HEK293 (cell line): ENCODE data around the gene ANGPTL5.

Experiments
- CTCF ChIA-PET: fragments of 350-600 bp; formaldehyde crosslinking; extraction: SDS; loops from one replicate; lab custom pipeline; 2021; ENCODE audit warnings: antibody characterized with exemption; lab: Yijun Ruan, JAX
- POLR2A ChIA-PET: fragments of 300-600 bp; formaldehyde crosslinking; extraction: SDS; loops from one replicate; lab custom pipeline; 2020; ENCODE audit warnings: antibody characterized with exemption, inconsistent platforms; lab: Yijun Ruan, JAX
- H3K27ac ChIP-seq: fragments of 200-500 bp; sonication (Bioruptor generic); 2 replicates; pipeline ENCODE4 v1.5.1; 2014; ENCODE audit warnings: low read depth, low read length, control low read depth, inconsistent platforms; ENCODE audit errors: extremely low read depth
- H3K36me3 ChIP-seq, 2 experiments: fragments of 200-500 bp in 1 of 2; sonication (Bioruptor generic) in 1 of 2; 1 replicate in 1 of 2; 2 replicates in 1 of 2; pipeline ENCODE4 v1.5.1; 2014 to 2017; ENCODE audit warnings: inconsistent platforms in 2 of 2, low read length in 2 of 2; ENCODE audit not compliant: control insufficient read depth in 2 of 2, insufficient read depth in 1 of 2
- H3K4me1 ChIP-seq: fragments of 200-500 bp; sonication (Bioruptor generic); 2 replicates; pipeline ENCODE4 v1.5.1; 2014; ENCODE audit warnings: mild to moderate bottlenecking, low read length, inconsistent platforms; ENCODE audit not compliant: control insufficient read depth, insufficient read depth
- H3K4me3 ChIP-seq: 2 replicates; pipeline ENCODE4 v1.5.1; 2011; ENCODE audit warnings: low read depth, mild to moderate bottlenecking, control low read depth, low read length, moderate library complexity
- H3K9me3 ChIP-seq: fragments of 200-500 bp; sonication (Bioruptor generic); 2 replicates; pipeline ENCODE4 v1.5.1; 2014; ENCODE audit warnings: low read depth, low read length, inconsistent platforms; ENCODE audit not compliant: control insufficient read depth, insufficient read depth
- BCL11B ChIP-seq: fragments of 450-650 bp; formaldehyde crosslinking; IDR thresholded peaks from 2 replicates; pipeline ENCODE4 v1.5.1; 2016; ENCODE audit warnings: low read depth, missing biosample characterization, missing genetic modification characterization
- GFI1B ChIP-seq: fragments of 450-650 bp; formaldehyde crosslinking; IDR thresholded peaks from 2 replicates; pipeline ENCODE4 v1.5.1; 2016; ENCODE audit warnings: missing biosample characterization, missing genetic modification characterization
- HOXD13 ChIP-seq: sonication (generic); formaldehyde crosslinking; IDR thresholded peaks from 2 replicates; pipeline ENCODE4 v1.8.0; 2022; ENCODE audit warnings: missing genetic modification reagents, borderline replicate concordance
- IKZF3 ChIP-seq: fragments of 450-650 bp; IDR thresholded peaks from 2 replicates; pipeline ENCODE4 v1.5.0; 2018; ENCODE audit warnings: missing biosample characterization, mild to moderate bottlenecking, missing genetic modification characterization, moderate library complexity
- KLF1 ChIP-seq: fragments of 450-650 bp; formaldehyde crosslinking; IDR thresholded peaks from 2 replicates; pipeline ENCODE4 v1.5.1; 2016; ENCODE audit warnings: missing biosample characterization, missing genetic modification characterization
- KLF16 ChIP-seq: fragments of 450-650 bp; formaldehyde crosslinking; IDR thresholded peaks from 2 replicates; pipeline ENCODE4 v1.5.1; 2017; ENCODE audit warnings: missing biosample characterization, missing genetic modification characterization
- MEIS1 ChIP-seq: sonication (generic); formaldehyde crosslinking; IDR thresholded peaks from 2 replicates; pipeline ENCODE4 v1.8.1; 2022; ENCODE audit warnings: missing genetic modification reagents, mild to moderate bottlenecking, borderline replicate concordance
- PRDM1 ChIP-seq: fragments of 450-650 bp; formaldehyde crosslinking; IDR thresholded peaks from 2 replicates; pipeline ENCODE4; 2016; ENCODE audit warnings: missing biosample characterization, missing genetic modification characterization
- SALL2 ChIP-seq: fragments of 450-650 bp; formaldehyde crosslinking; IDR thresholded peaks from 2 replicates; pipeline ENCODE4 v1.5.0; 2017; ENCODE audit warnings: missing biosample characterization, mild to moderate bottlenecking, missing genetic modification characterization, borderline replicate concordance
- ZBTB7A ChIP-seq: fragments of 450-650 bp; formaldehyde crosslinking; IDR thresholded peaks from 2 replicates; pipeline ENCODE4 v1.5.1; 2016; ENCODE audit warnings: low read depth, missing biosample characterization, missing genetic modification characterization
- ZFP3 ChIP-seq: fragments of 450-650 bp; formaldehyde crosslinking; IDR thresholded peaks from 2 replicates; pipeline ENCODE4 v1.5.1; 2016; ENCODE audit warnings: low read depth, missing biosample characterization, missing genetic modification characterization
- ZFP37 ChIP-seq: fragments of 450-650 bp; formaldehyde crosslinking; IDR thresholded peaks from 2 replicates; pipeline ENCODE4 v1.5.1; 2016; ENCODE audit warnings: missing biosample characterization, missing genetic modification characterization
- ZNF112 ChIP-seq: fragments of 450-650 bp; formaldehyde crosslinking; IDR thresholded peaks from 2 replicates; pipeline ENCODE4 v1.5.0; 2017; ENCODE audit warnings: missing biosample characterization, missing genetic modification characterization
- ZNF146 ChIP-seq: fragments of 450-650 bp; formaldehyde crosslinking; IDR thresholded peaks from 2 replicates; pipeline ENCODE4 v1.5.1; 2016; ENCODE audit warnings: missing biosample characterization, missing genetic modification characterization
- ZNF248 ChIP-seq: fragments of 450-650 bp; formaldehyde crosslinking; IDR thresholded peaks from 2 replicates; pipeline ENCODE4 v1.5.1; 2017; ENCODE audit warnings: missing biosample characterization, missing genetic modification characterization
- ZNF292 ChIP-seq: fragments of 450-650 bp; formaldehyde crosslinking; IDR thresholded peaks from 2 replicates; pipeline ENCODE4 v1.5.1; 2016; ENCODE audit warnings: low read depth, missing biosample characterization, missing genetic modification characterization, borderline replicate concordance
- ZNF341 ChIP-seq: fragments of 450-650 bp; formaldehyde crosslinking; IDR thresholded peaks from 2 replicates; pipeline ENCODE4; 2016; ENCODE audit warnings: low read depth, missing biosample characterization, missing genetic modification characterization
- ZNF423 ChIP-seq: fragments of 450-650 bp; formaldehyde crosslinking; IDR thresholded peaks from 2 replicates; pipeline ENCODE4 v1.5.1; 2016; ENCODE audit warnings: missing biosample characterization, missing genetic modification characterization
- ZNF426 ChIP-seq: fragments of 450-650 bp; formaldehyde crosslinking; IDR thresholded peaks from 2 replicates; pipeline ENCODE4 v1.5.1; 2017; ENCODE audit warnings: missing biosample characterization, missing genetic modification characterization, mild to moderate bottlenecking, inconsistent platforms, moderate library complexity
- ZNF514 ChIP-seq: fragments of 450-650 bp; formaldehyde crosslinking; IDR thresholded peaks from 2 replicates; pipeline ENCODE4 v1.5.1; 2016; ENCODE audit warnings: missing biosample characterization, missing genetic modification characterization
- ZNF521 ChIP-seq: fragments of 450-650 bp; formaldehyde crosslinking; IDR thresholded peaks from 2 replicates; pipeline ENCODE4 v1.5.1; 2017; ENCODE audit warnings: missing biosample characterization, mild to moderate bottlenecking, missing genetic modification characterization
- ZNF621 ChIP-seq: fragments of 450-650 bp; formaldehyde crosslinking; IDR thresholded peaks from 2 replicates; pipeline ENCODE4 v1.5.1; 2017; ENCODE audit warnings: missing biosample characterization, missing genetic modification characterization
- ZNF660 ChIP-seq: fragments of 450-650 bp; IDR thresholded peaks from 2 replicates; pipeline ENCODE4 v1.5.1; 2018; ENCODE audit warnings: missing biosample characterization, mild to moderate bottlenecking, missing genetic modification characterization
- ZNF837 ChIP-seq: fragments of 450-650 bp; formaldehyde crosslinking; IDR thresholded peaks from 2 replicates; pipeline ENCODE4 v1.5.1; 2016; ENCODE audit warnings: missing biosample characterization, missing genetic modification characterization
- ZSCAN30 ChIP-seq: fragments of 450-650 bp; IDR thresholded peaks from 2 replicates; pipeline ENCODE4 v1.5.1; 2018; ENCODE audit warnings: missing biosample characterization, mild to moderate bottlenecking, missing genetic modification characterization, moderate library complexity
- TF ChIP-seq, protein P1 (sequence below): fragments of 450-650 bp; formaldehyde crosslinking; IDR thresholded peaks from 2 replicates; pipeline ENCODE4 v1.5.1; 2017; ENCODE audit warnings: missing biosample characterization, missing genetic modification characterization
- TF ChIP-seq, protein P2 (sequence below): fragments of 450-650 bp; formaldehyde crosslinking; IDR thresholded peaks from 2 replicates; pipeline ENCODE4 v1.5.1; 2016; ENCODE audit warnings: missing biosample characterization, missing genetic modification characterization
- TF ChIP-seq, protein P3 (sequence below): fragments of 450-650 bp; formaldehyde crosslinking; IDR thresholded peaks from 2 replicates; pipeline ENCODE4 v1.5.1; 2016; ENCODE audit warnings: missing biosample characterization, missing genetic modification characterization
- TF ChIP-seq, protein P4 (sequence below): fragments of 450-650 bp; formaldehyde crosslinking; IDR thresholded peaks from 2 replicates; pipeline ENCODE4 v1.5.1; 2017; ENCODE audit warnings: missing biosample characterization, missing genetic modification characterization

Gene ANGPTL5

DNA sequence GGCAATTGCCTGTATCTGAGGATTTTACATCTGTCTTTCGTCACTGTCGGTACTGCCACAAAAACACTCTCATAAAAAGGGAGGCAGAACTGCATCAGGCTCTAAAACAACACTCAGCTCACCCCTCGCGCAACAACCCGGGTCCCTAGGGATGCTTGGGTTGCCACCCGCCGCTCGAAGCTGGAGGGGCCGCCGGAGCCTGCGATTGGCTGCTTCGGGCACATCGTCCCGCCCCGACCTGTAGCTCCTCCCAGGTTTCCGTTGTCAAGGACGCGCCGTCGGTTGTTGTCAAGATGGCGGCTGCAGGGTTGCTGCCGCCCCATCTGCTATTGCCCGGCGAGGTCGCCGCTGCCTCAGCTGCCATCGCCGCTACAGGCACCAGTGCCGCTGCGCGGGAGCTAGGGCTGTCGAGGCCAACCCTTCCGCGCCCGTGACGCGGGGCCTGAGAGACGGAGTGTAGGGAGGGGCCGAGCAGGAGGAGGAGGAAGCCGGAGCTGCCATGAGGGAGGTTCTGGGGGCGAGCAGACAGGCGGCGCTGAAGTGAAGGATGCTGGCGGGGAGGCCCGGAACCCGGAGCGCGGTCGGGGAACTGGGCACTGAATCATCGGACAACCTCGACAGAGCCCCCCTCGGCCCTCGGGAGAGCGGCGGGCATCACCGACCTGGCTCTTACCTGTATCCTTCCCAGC lies 1.4 kb downstream of the ANGPTL5 start, which contains the start of gene CEP126:
CEP126 (plus strand) TSS at position 273 of the 689 bp plus-strand sequence; CDS start at position 548, 275 bp downstream.
- peak within 1 kb of the TSS; percentile 98 for H3K4me3 ChIP-seq
- H3K36me3 ChIP-seq, result no peaks in the 10 kb centered on the region
- no peaks in the 10 kb centered on the region for H3K9me3 ChIP-seq
- H3K27ac ChIP-seq, result peak within 1 kb of the TSS; percentile 50
- POLR2A ChIA-PET, result interaction anchor here (0.6 kb wide), 1 partner anchor 93 kb away, joined by 3 read pairs; no protein-coding TSS in a partner anchor
- CTCF ChIA-PET, result interaction anchor here (0.7 to 1.2 kb wide), 6 partner anchors 21 to 1955 kb away, joined by 3 to 13 read pairs (median 3); no protein-coding TSS in a partner anchor
- H3K4me1 ChIP-seq, result peaks cover 7% of the 10 kb centered on the region; the same call in 1 of the 2 replicates
- TF ChIP-seq ZFP3 (tag by site-specific recombination) (no peak), ZNF248 (tag by site-specific recombination) (no peak), ZFP37 (tag by site-specific recombination) (no peak), ZNF292 (tag by site-specific recombination) (no peak), MEIS1 (CRISPR knock-in tag) (no peak), ZBTB7A (tag by site-specific recombination) (no peak), KLF1 (no peak), ZSCAN30 (tag by site-specific recombination) (peak; percentile 43; the same call in 1 of the 2 replicates), GFI1B (tag by site-specific recombination) (no peak), BCL11B (no peak), ZNF660 (tag by site-specific recombination) (0 out of 2 replicates have a peak, but pooled peaks have one; percentile 16), ZNF423 (tag by site-specific recombination) (peak; percentile 90), KLF16 (tag by site-specific recombination) (0 out of 2 replicates have a peak, but pooled peaks have one; percentile 44), ZNF514 (no peak), ZNF146 (tag by site-specific recombination) (no peak), SALL2 (tag by site-specific recombination) (no peak), ZNF112 (tag by site-specific recombination) (no peak), ZNF521 (tag by site-specific recombination) (no peak), ZNF426 (tag by site-specific recombination) (no peak), ZNF621 (tag by site-specific recombination) (no peak), IKZF3 (tag by site-specific recombination) (no peak), PRDM1 (tag by site-specific recombination) (no peak), ZNF341 (tag by site-specific recombination) (peak; percentile 81), ZNF837 (tag by site-specific recombination) (no peak), HOXD13 (CRISPR knock-in tag) (no peak)
- TF ChIP-seq, protein P1, sequence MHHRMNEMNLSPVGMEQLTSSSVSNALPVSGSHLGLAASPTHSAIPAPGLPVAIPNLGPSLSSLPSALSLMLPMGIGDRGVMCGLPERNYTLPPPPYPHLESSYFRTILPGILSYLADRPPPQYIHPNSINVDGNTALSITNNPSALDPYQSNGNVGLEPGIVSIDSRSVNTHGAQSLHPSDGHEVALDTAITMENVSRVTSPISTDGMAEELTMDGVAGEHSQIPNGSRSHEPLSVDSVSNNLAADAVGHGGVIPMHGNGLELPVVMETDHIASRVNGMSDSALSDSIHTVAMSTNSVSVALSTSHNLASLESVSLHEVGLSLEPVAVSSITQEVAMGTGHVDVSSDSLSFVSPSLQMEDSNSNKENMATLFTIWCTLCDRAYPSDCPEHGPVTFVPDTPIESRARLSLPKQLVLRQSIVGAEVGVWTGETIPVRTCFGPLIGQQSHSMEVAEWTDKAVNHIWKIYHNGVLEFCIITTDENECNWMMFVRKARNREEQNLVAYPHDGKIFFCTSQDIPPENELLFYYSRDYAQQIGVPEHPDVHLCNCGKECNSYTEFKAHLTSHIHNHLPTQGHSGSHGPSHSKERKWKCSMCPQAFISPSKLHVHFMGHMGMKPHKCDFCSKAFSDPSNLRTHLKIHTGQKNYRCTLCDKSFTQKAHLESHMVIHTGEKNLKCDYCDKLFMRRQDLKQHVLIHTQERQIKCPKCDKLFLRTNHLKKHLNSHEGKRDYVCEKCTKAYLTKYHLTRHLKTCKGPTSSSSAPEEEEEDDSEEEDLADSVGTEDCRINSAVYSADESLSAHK, result no peak
- TF ChIP-seq, protein P2, sequence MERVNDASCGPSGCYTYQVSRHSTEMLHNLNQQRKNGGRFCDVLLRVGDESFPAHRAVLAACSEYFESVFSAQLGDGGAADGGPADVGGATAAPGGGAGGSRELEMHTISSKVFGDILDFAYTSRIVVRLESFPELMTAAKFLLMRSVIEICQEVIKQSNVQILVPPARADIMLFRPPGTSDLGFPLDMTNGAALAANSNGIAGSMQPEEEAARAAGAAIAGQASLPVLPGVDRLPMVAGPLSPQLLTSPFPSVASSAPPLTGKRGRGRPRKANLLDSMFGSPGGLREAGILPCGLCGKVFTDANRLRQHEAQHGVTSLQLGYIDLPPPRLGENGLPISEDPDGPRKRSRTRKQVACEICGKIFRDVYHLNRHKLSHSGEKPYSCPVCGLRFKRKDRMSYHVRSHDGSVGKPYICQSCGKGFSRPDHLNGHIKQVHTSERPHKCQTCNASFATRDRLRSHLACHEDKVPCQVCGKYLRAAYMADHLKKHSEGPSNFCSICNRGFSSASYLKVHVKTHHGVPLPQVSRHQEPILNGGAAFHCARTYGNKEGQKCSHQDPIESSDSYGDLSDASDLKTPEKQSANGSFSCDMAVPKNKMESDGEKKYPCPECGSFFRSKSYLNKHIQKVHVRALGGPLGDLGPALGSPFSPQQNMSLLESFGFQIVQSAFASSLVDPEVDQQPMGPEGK (tag by site-specific recombination), result peak; percentile 72
- TF ChIP-seq, protein P3, sequence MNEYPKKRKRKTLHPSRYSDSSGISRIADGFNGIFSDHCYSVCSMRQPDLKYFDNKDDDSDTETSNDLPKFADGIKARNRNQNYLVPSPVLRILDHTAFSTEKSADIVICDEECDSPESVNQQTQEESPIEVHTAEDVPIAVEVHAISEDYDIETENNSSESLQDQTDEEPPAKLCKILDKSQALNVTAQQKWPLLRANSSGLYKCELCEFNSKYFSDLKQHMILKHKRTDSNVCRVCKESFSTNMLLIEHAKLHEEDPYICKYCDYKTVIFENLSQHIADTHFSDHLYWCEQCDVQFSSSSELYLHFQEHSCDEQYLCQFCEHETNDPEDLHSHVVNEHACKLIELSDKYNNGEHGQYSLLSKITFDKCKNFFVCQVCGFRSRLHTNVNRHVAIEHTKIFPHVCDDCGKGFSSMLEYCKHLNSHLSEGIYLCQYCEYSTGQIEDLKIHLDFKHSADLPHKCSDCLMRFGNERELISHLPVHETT (tag by site-specific recombination), result no peak
- TF ChIP-seq, protein P4, sequence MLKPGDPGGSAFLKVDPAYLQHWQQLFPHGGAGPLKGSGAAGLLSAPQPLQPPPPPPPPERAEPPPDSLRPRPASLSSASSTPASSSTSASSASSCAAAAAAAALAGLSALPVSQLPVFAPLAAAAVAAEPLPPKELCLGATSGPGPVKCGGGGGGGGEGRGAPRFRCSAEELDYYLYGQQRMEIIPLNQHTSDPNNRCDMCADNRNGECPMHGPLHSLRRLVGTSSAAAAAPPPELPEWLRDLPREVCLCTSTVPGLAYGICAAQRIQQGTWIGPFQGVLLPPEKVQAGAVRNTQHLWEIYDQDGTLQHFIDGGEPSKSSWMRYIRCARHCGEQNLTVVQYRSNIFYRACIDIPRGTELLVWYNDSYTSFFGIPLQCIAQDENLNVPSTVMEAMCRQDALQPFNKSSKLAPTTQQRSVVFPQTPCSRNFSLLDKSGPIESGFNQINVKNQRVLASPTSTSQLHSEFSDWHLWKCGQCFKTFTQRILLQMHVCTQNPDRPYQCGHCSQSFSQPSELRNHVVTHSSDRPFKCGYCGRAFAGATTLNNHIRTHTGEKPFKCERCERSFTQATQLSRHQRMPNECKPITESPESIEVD (tag by site-specific recombination), result peak; percentile 58
